PC-3 (cell line): ENCODE measurements around the gene CRIM1.

Experiments used
- CTCF ChIP-seq: fragments of 300-600 bp; sonication (generic); conservative IDR thresholded peaks from 2 replicates; pipeline ENCODE4 v1.5.1; 2017; ENCODE audit warnings: antibody characterized with exemption, low read depth, mild to moderate bottlenecking, low read length
- EZH2 ChIP-seq: fragments of 300-600 bp; sonication (generic); IDR thresholded peaks from one replicate; pipeline ENCODE4 v1.6.1; 2017; ENCODE audit warnings: antibody characterized with exemption, mild to moderate bottlenecking, low read length; ENCODE audit not compliant: unreplicated experiment
- EZH2phosphoT487 ChIP-seq: fragments of 300-600 bp; sonication (generic); IDR thresholded peaks from 2 replicates; pipeline ENCODE4 v1.6.1; 2018; ENCODE audit warnings: mild to moderate bottlenecking, antibody characterized with exemption, low read length, borderline replicate concordance

GRCh38 chr2:36415381-36416022, 59.9 kb downstream of the CRIM1 start:
- no peak for TF ChIP-seq CTCF
- no peak for TF ChIP-seq EZH2phosphoT487
- TF ChIP-seq EZH2: no peak
